Sigmoid colon (tissue), 4 donors: Measurements from ENCODE around the gene CRBN.

Experiments used
- CTCF ChIP-seq, 4 experiments: fragments of 450-650 bp in 3 of 4; fragments of 200-600 bp in 1 of 4; IDR thresholded peaks; one replicate each; pipeline ENCODE4 v1.5.1; 2016 to 2019; ENCODE audit warnings: antibody characterized with exemption in 4 of 4, mild to moderate bottlenecking in 3 of 4, moderate library complexity in 2 of 4
- EP300 ChIP-seq, 4 donors: sonication (generic); formaldehyde crosslinking; IDR thresholded peaks; one replicate each; pipeline ENCODE4 v1.6.1; 2017; ENCODE audit warnings: antibody characterized with exemption in 4 of 4
- POLR2A ChIP-seq, 2 donors: fragments of 450-650 bp; IDR thresholded peaks; one replicate each; pipeline ENCODE4 v1.6.1; 2016; ENCODE audit warnings: antibody characterized with exemption in 2 of 2, mild to moderate bottlenecking in 2 of 2, moderate library complexity in 2 of 2

DNA sequence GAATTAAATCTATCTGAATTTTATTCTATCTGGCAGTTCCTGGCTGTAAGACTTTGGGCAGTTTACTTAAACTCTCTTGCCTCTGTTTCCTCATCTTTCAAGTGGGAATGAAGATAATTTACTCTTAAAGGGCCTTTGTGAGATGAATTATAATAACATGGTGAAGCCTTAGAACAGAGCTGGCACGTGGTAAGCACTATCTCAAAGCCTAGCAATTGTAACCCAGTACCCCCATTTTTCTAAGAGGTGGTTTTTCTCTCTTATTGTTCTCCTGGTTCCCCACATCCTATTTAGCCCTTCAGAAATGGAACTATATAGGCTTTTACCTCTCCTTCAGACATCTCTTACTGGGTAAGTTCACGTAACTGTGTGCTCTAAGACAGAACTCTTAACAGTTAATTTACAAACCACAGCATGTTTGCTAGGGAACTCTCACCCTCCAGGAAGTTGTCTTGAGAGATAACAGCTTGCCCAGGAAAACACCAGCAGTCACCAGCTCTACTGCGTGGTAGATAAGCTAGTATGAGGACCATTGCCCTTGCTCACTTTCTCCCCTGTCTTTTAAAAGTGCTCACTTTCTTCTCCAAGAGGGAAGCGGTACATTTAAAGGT lies 12.3 kb upstream of the CRBN start:
- TF ChIP-seq EP300 (IDR thresholded peaks at IDR 0.05) (no peak), POLR2A (IDR thresholded peaks at IDR 0.05) (no peak), CTCF (IDR thresholded peaks at IDR 0.05) (no peak)
